ENCODE data around the gene ISOC2. TPM values are rescaled to one million over a fixed set of nuclear protein-coding genes. Genes with fewer than 3 reads are reported as not detected.
A peak's percentile ranks its signal among the peaks of the same experiment; 100 is the strongest.

The ISOC2 gene
- total and polyA plus RNA-seq, 9 of the 15 experiments (the other 6 are each of a cell fraction or from before 2014, with no cell fraction given): 1.2 to 229 (median 58.3) TPM

DNA sequence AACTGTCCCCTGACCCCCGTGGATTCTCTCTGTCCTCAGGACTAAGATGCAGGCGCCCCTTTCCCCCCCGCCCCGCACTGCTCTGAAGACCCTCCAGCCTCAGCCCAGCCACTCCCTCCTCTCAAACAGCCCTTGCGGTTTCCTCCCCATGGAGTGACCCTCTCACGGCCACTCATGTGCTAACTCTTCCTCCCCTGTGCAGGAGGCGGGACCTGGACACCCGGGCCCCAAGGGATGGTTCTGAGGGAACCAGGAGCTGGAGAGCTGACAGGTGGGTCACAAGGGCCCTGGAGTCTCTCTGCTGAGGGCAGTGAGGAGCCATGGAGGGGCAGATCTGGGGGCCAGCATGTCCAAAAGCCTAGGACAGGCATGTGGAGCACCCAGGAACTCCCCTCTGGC is 1.9 kb downstream of the ISOC2 start:
- TF ChIP-seq PTBP1 (IDR thresholded peaks at IDR 0.05; ENCODE audit: low read depth, low read length): no peak
- TF ChIP-seq ZBTB7A (IDR thresholded peaks at IDR 0.05; ENCODE audit: borderline replicate concordance, control insufficient read depth, low read depth, low read length): peak; percentile 43; the same call in 1 of the 2 replicates
- TF ChIP-seq, protein P1, sequence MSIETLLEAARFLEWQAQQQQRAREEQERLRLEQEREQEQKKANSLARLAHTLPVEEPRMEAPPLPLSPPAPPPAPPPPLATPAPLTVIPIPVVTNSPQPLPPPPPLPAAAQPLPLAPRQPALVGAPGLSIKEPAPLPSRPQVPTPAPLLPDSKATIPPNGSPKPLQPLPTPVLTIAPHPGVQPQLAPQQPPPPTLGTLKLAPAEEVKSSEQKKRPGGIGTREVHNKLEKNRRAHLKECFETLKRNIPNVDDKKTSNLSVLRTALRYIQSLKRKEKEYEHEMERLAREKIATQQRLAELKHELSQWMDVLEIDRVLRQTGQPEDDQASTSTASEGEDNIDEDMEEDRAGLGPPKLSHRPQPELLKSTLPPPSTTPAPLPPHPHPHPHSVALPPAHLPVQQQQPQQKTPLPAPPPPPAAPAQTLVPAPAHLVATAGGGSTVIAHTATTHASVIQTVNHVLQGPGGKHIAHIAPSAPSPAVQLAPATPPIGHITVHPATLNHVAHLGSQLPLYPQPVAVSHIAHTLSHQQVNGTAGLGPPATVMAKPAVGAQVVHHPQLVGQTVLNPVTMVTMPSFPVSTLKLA (conservative IDR thresholded peaks at IDR 0.05): 0 out of 4 replicates have a peak, but pooled peaks of 1 of the 2 experiments have one; percentile 0
- 0 out of 2 replicates have a peak, but pooled peaks have one; percentile 16 for TF ChIP-seq POLR2G (IDR thresholded peaks at IDR 0.05; ENCODE audit: low read depth, low read length)
- WGBS (ENCODE audit: insufficient coverage, low coverage, missing lambda C conversion rate): 46% methylated on average over 7 of the region's 8 CpGs
- H3K79me2 ChIP-seq (ENCODE audit: control insufficient read depth, insufficient read depth, low read length): peaks cover 43% of the 10 kb centered on the region
- ChIA-PET POLR2A (interaction anchor here (0.6 to 2.2 kb wide), 4 partner anchors 15 to 243 kb away, joined by 3 to 6 read pairs (median 4); partner anchors contain the start of gene ZNF628), CTCF (ENCODE audit: low intra/inter-chr PET ratio) (no interaction called here)
- in situ Hi-C loops (cut with MboI) (no loop called here), intact Hi-C loops (cut with micrococcal nuclease) (no loop called here)
- no peaks in the 10 kb centered on the region for H3K9me3 ChIP-seq (replicated peaks; ENCODE audit: control insufficient read depth, insufficient read depth, low read depth, low read length)
- H3K27me3 ChIP-seq (ENCODE audit: control insufficient read depth in 2 of 2, insufficient read depth in 2 of 2, low read length in 2 of 2): no peaks in the 10 kb centered on the region
- H3K4me2 ChIP-seq (ENCODE audit: insufficient read depth, low read length): peak overlapping the region; percentile 87
- H2AFZ ChIP-seq (ENCODE audit: low read depth, low read length): no peak overlapping the region
- no peaks in the 10 kb centered on the region; the same call in 1 of the 2 replicates for H4K20me1 ChIP-seq (replicated peaks; ENCODE audit: control insufficient read depth, insufficient read depth, low read length)
- ATAC-seq (no peak), FAIRE-seq (no peak), DNase-seq (ENCODE audit: extremely low read depth in 1 of 4, low spot score in 3 of 4) (no peak)
- H3K4me1 ChIP-seq (replicated peaks in 1 of 2; ENCODE audit: control insufficient read depth in 2 of 2, insufficient read depth in 2 of 2, low read length in 2 of 2): peaks cover 21 to 70% of the 10 kb centered on the region in 2 experiments
- BruUV-seq (replicated peaks): no TSS peak
- peak overlapping the region; percentile 81; the same call in 1 of the 2 replicates for H3K4me3 ChIP-seq
- peaks cover 34% of the 10 kb centered on the region; the same call in 2 of the 3 replicates for H3K36me3 ChIP-seq (ENCODE audit: control insufficient read depth, insufficient read depth, low read length)
- peak overlapping the region; percentile 56 to 87 for H3K9ac ChIP-seq (ENCODE audit: insufficient read depth in 1 of 2, low read depth in 2 of 2, low read length in 2 of 2)
- H3K9me1 ChIP-seq (ENCODE audit: control insufficient read depth, insufficient read depth, low read length): no peaks in the 10 kb centered on the region
- H3K27ac ChIP-seq (ENCODE audit: extremely low read depth, low read depth, low read length): no peak overlapping the region; the same call in 2 of the 3 replicates
